Measurements from ENCODE around the gene MACC1. TPM values are rescaled to one million over a fixed set of nuclear protein-coding genes. Genes with fewer than 3 reads are reported as not detected.

The MACC1 gene
- total RNA-seq, 1 experiment from 2014 or later = 7.9 TPM

GRCh38 chr7:20159226-20159747 is 57.9 kb downstream of the MACC1 start:
- TF ChIP-seq EZH2phosphoT487 (IDR thresholded peaks at IDR 0.05; ENCODE audit: borderline replicate concordance, low read length) = no peak
- Histone ChIP-seq H3K27me3 (ENCODE audit: low read length) (no peaks in the 10 kb centered on the region), H3K36me3 (ENCODE audit: low read depth, low read length) (no peaks in the 10 kb centered on the region; the same call in none of the 2 replicates), H3K9ac (ENCODE audit: low read length) (no peak overlapping the region), H3K79me2 (ENCODE audit: low read length) (no peaks in the 10 kb centered on the region), H3K4me2 (ENCODE audit: low read length) (no peak overlapping the region), H3F3A (ENCODE audit: low read length, unreplicated experiment) (no peaks in the 10 kb centered on the region), H3K27ac (ENCODE audit: low read length) (no peak overlapping the region), H3K4me1 (ENCODE audit: insufficient read depth, low read length) (peaks cover 3% of the 10 kb centered on the region; the same call in 1 of the 2 replicates), H3K4me3 (ENCODE audit: low read length) (no peak overlapping the region), H2AFZ (ENCODE audit: low read length) (no peak overlapping the region), H4K20me1 (ENCODE audit: low read length) (no peaks in the 10 kb centered on the region), H3K9me3 (ENCODE audit: low read length) (no peaks in the 10 kb centered on the region), H3K9me2 (replicated peaks; ENCODE audit: low read length) (no peaks in the 10 kb centered on the region)
- ATAC-seq (no peak), DNase-seq (no peak)
- POLR2A ChIA-PET (ENCODE audit: unreplicated experiment) = no interaction called here
- CTCF ChIA-PET = no interaction called here
- no TSS peak for BruUV-seq (replicated peaks)
- intact Hi-C loops (cut with micrococcal nuclease) = no loop called here

DNA sequence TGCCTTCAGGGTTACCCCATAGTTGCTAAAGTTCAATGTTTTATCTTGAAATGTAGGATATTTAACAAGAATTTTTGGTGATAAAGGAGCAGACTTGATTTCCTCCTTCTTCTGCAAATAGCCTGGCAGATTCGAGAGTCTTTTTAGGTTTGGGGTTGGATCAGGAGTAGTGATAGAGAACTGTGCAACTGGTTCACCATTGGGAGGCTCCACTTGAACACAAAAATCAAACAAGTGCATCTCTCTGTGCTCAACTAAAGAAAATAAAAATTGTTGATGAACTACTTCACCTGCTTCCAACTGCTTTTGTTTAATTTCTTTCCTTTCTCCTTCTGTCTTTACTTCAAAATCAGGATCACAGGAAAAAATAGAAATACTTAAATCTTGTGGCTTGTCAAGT is 58.5 kb downstream of the MACC1 start:
- H3K4me3 ChIP-seq (ENCODE audit: low read length) = no peak overlapping the region
- ChIA-PET POLR2A (ENCODE audit: unreplicated experiment) (no interaction called here), CTCF (no interaction called here)
- H3K4me1 ChIP-seq (ENCODE audit: insufficient read depth, low read length) = peaks cover 9% of the 10 kb centered on the region
- H3K9ac ChIP-seq (ENCODE audit: low read length) = no peak overlapping the region
- H3K9me2 ChIP-seq (replicated peaks; ENCODE audit: low read length) = no peaks in the 10 kb centered on the region
- H3K27ac ChIP-seq (ENCODE audit: low read length) = no peak overlapping the region
- H3F3A ChIP-seq (ENCODE audit: low read length, unreplicated experiment) = no peaks in the 10 kb centered on the region
- TF ChIP-seq EZH2phosphoT487 (IDR thresholded peaks at IDR 0.05; ENCODE audit: borderline replicate concordance, low read length) = no peak
- TF ChIP-seq, protein P1, sequence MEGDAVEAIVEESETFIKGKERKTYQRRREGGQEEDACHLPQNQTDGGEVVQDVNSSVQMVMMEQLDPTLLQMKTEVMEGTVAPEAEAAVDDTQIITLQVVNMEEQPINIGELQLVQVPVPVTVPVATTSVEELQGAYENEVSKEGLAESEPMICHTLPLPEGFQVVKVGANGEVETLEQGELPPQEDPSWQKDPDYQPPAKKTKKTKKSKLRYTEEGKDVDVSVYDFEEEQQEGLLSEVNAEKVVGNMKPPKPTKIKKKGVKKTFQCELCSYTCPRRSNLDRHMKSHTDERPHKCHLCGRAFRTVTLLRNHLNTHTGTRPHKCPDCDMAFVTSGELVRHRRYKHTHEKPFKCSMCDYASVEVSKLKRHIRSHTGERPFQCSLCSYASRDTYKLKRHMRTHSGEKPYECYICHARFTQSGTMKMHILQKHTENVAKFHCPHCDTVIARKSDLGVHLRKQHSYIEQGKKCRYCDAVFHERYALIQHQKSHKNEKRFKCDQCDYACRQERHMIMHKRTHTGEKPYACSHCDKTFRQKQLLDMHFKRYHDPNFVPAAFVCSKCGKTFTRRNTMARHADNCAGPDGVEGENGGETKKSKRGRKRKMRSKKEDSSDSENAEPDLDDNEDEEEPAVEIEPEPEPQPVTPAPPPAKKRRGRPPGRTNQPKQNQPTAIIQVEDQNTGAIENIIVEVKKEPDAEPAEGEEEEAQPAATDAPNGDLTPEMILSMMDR (conservative IDR thresholded peaks at IDR 0.05; ENCODE audit: low read depth, low read length) = peak; percentile 23; the same call in 1 of the 2 replicates
- no peaks in the 10 kb centered on the region for H3K79me2 ChIP-seq (ENCODE audit: low read length)
- H3K36me3 ChIP-seq (ENCODE audit: low read depth, low read length) = no peaks in the 10 kb centered on the region; the same call in none of the 2 replicates
- ATAC-seq (no peak), DNase-seq (no peak)
- no peak overlapping the region for H2AFZ ChIP-seq (ENCODE audit: low read length)
- no peaks in the 10 kb centered on the region for H3K9me3 ChIP-seq (ENCODE audit: low read length)
- H4K20me1 ChIP-seq (ENCODE audit: low read length) = no peaks in the 10 kb centered on the region
- H3K4me2 ChIP-seq (ENCODE audit: low read length) = no peak overlapping the region
- H3K27me3 ChIP-seq (ENCODE audit: low read length) = no peaks in the 10 kb centered on the region
- intact Hi-C loops (cut with micrococcal nuclease) = no loop called here
- no TSS peak for BruUV-seq (replicated peaks)

DNA sequence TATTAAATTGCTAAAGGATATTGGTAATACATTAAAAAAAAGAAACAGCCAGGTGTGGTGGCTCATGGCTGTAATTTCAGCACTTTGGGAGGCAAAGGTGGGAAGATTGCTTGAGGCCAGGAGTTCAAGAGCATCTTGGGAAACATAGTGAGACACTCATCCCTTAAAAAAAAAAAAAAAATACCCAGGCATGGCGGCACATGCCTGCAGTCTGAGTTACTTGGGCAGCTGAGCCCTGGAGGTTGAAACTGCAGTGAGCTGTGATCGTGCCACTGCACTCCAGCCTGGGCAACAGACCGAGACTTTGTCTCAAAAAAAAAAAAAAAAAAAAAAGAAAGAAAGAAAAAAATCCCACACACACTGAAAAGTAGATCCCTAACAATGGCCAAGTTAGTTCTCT is 59.7 kb downstream of the MACC1 start:
- H3K9me2 ChIP-seq (replicated peaks; ENCODE audit: low read length) = no peaks in the 10 kb centered on the region
- no peak for TF ChIP-seq EZH2 (IDR thresholded peaks at IDR 0.05; ENCODE audit: low read length, unreplicated experiment)
- TF ChIP-seq, protein P1 (conservative IDR thresholded peaks at IDR 0.05; ENCODE audit: low read depth, low read length) = no peak
- TF ChIP-seq EZH2phosphoT487 (IDR thresholded peaks at IDR 0.05; ENCODE audit: borderline replicate concordance, low read length) = no peak
- H3K4me1 ChIP-seq (ENCODE audit: insufficient read depth, low read length) = peaks cover 21% of the 10 kb centered on the region
- intact Hi-C loops (cut with micrococcal nuclease) = no loop called here
- no peak overlapping the region for H3K4me3 ChIP-seq (ENCODE audit: low read length)
- no peak overlapping the region for H3K27ac ChIP-seq (ENCODE audit: low read length)
- POLR2A ChIA-PET (ENCODE audit: unreplicated experiment) = no interaction called here
- no peaks in the 10 kb centered on the region for H3F3A ChIP-seq (ENCODE audit: low read length, unreplicated experiment)
- H3K9me3 ChIP-seq (ENCODE audit: low read length) = no peaks in the 10 kb centered on the region
- no TSS peak for BruUV-seq (replicated peaks)
- no peaks in the 10 kb centered on the region; the same call in none of the 2 replicates for H3K36me3 ChIP-seq (ENCODE audit: low read depth, low read length)
- no peaks in the 10 kb centered on the region for H3K27me3 ChIP-seq (ENCODE audit: low read length)
- CTCF ChIA-PET = no interaction called here
- H3K9ac ChIP-seq (ENCODE audit: low read length) = no peak overlapping the region
- ATAC-seq (no peak), DNase-seq (no peak)
- H2AFZ ChIP-seq (ENCODE audit: low read length) = no peak overlapping the region
- no peaks in the 10 kb centered on the region for H3K79me2 ChIP-seq (ENCODE audit: low read length)
- no peak overlapping the region for H3K4me2 ChIP-seq (ENCODE audit: low read length)
- H4K20me1 ChIP-seq (ENCODE audit: low read length) = no peaks in the 10 kb centered on the region

Measured in PC-3 (cell line).